ENCODE results near the gene SPPL2C. TPM values are rescaled to one million over a fixed set of nuclear protein-coding genes. Genes with fewer than 3 reads are reported as not detected.

SPPL2C gene
- total RNA-seq, 1 donor from 2014 or later = not detected

DNA sequence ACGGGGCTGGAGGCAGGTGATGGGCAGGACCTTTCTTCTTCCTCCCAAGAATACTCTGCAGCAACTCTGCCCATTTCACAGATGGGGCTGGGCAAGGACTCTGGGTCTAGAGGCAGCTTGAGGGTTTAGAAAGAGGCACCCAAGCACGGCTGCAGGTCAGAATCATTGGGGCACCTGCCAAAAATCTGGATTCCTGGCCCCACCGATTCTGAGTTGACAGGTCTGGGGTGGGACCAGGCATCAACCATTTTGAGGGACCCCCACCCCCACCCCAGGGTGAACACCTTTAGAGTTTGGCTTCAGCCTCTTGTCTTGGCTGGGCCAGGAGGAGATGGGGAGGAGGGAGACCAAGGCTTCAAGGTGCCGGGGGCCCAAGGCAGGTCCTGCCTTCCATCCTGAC lies 5.3 kb downstream of the SPPL2C start:
- intact Hi-C loops (cut with micrococcal nuclease) = no loop called here

DNA sequence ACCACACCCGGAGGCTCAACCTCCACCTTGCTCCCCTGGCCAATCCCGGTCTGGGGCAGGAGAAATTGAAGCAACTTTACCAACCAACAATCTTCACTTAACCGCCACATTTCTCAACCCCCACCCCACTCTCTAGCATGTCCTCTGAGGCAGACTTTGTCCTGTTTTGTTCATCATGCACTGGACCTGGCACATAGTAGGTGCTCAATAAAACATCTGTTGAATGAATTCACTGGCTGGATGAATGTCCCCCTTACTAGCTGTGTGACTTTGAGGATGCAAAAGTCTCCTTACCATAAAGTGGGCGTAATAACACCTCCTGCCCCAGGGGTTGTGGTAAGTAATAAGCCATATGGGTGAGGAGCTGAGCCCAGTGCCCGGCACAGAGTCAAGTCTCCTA lies 5.8 kb downstream of the SPPL2C start:
- intact Hi-C loops (cut with micrococcal nuclease) = no loop called here
- peaks cover 55% of the 10 kb centered on the region for H3K27me3 ChIP-seq (ENCODE audit: low read depth)
- H3K27ac ChIP-seq (replicated peaks) = no peak overlapping the region
- no peak overlapping the region for H3K4me3 ChIP-seq
- TF ChIP-seq, protein P1, sequence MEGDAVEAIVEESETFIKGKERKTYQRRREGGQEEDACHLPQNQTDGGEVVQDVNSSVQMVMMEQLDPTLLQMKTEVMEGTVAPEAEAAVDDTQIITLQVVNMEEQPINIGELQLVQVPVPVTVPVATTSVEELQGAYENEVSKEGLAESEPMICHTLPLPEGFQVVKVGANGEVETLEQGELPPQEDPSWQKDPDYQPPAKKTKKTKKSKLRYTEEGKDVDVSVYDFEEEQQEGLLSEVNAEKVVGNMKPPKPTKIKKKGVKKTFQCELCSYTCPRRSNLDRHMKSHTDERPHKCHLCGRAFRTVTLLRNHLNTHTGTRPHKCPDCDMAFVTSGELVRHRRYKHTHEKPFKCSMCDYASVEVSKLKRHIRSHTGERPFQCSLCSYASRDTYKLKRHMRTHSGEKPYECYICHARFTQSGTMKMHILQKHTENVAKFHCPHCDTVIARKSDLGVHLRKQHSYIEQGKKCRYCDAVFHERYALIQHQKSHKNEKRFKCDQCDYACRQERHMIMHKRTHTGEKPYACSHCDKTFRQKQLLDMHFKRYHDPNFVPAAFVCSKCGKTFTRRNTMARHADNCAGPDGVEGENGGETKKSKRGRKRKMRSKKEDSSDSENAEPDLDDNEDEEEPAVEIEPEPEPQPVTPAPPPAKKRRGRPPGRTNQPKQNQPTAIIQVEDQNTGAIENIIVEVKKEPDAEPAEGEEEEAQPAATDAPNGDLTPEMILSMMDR (IDR thresholded peaks at IDR 0.05; ENCODE audit: borderline replicate concordance) = no peak
- H3K36me3 ChIP-seq = no peaks in the 10 kb centered on the region
- peaks cover 5% of the 10 kb centered on the region for H3K4me1 ChIP-seq
- no peak for DNase-seq
- H3K9me3 ChIP-seq (replicated peaks) = no peaks in the 10 kb centered on the region

More for the DNA sequence above, 5.3 kb downstream of the SPPL2C start:
- no peaks in the 10 kb centered on the region for H3K9me3 ChIP-seq (replicated peaks)
- TF ChIP-seq, protein P1 (IDR thresholded peaks at IDR 0.05; ENCODE audit: borderline replicate concordance) = no peak
- H3K4me3 ChIP-seq = no peak overlapping the region
- peaks cover 54% of the 10 kb centered on the region for H3K27me3 ChIP-seq (ENCODE audit: low read depth)
- H3K4me1 ChIP-seq = peaks cover 5% of the 10 kb centered on the region
- H3K27ac ChIP-seq (replicated peaks) = no peak overlapping the region
- DNase-seq = no peak
- H3K36me3 ChIP-seq = no peaks in the 10 kb centered on the region

DNA sequence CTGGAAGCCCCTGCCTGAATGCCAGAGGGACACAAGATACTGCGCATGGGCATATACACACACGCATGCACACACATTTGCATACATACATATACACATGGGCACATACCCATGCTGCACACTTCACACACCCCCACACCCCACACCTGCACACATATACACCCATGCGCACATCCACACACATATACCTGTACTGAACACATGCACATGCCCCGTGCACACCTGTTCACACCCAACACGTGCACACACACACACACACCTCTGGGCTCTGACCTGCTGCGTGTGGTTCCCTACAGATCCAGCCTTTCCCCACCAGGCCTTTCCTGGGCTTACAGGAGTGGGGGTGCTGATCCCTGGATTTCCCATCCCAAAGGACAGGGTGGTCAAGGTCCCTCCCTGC lies 6.3 kb downstream of the SPPL2C start:
- TF ChIP-seq, protein P1 (IDR thresholded peaks at IDR 0.05; ENCODE audit: borderline replicate concordance) = no peak
- Histone ChIP-seq H3K27me3 (ENCODE audit: low read depth) (peaks cover 54% of the 10 kb centered on the region), H3K9me3 (replicated peaks) (no peaks in the 10 kb centered on the region), H3K27ac (replicated peaks) (no peak overlapping the region), H3K4me3 (no peak overlapping the region), H3K36me3 (no peaks in the 10 kb centered on the region), H3K4me1 (peaks cover 5% of the 10 kb centered on the region)
- intact Hi-C loops (cut with micrococcal nuclease) = no loop called here
- DNase-seq = no peak

DNA sequence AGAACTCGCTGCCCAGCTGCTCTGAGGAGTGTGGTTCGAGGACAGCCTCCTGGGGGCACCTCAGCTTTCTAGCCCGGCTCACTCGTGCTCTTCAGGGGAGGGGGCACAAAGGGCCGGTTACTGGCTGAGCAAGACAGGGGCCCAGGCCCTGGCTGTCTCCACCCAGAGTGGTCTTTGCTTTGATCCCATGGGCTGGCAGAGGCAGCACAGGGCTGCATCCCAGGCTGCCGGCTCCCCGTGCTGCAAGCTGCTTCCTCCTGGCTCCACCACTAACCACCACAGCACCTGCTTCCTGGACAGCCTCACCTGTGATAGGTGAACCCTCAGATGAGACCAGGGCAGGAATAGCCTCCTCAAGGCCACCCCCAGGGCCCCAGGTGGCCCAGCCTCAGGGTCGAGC lies 6.8 kb downstream of the SPPL2C start:
- Histone ChIP-seq H3K27me3 (ENCODE audit: low read depth) (peaks cover 53% of the 10 kb centered on the region), H3K36me3 (no peaks in the 10 kb centered on the region), H3K9me3 (replicated peaks) (no peaks in the 10 kb centered on the region), H3K4me1 (peaks cover 5% of the 10 kb centered on the region), H3K27ac (replicated peaks) (no peak overlapping the region), H3K4me3 (no peak overlapping the region)
- TF ChIP-seq, protein P1 (IDR thresholded peaks at IDR 0.05; ENCODE audit: borderline replicate concordance) = no peak
- no peak for DNase-seq
- intact Hi-C loops (cut with micrococcal nuclease) = no loop called here

DNA sequence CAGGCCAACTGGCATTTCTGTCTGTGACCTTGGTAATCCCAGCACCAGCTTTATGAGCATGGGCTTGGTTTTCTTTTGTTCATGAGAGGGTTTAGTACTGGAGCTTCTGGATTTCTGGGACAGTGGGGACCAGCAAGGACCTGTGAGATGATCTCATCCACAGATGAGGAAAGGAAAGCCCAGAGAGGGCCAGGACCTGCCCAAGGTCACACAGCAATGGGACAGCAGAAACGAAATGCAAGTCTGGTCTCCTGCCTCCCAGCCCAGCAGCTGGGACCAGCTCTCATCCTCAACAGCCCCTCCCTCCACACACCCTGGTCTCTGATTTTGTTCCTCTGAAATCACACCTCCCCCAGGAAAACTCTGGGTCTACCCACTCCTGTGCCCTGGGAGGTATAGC lies 7.2 kb downstream of the SPPL2C start:
- no peaks in the 10 kb centered on the region for H3K9me3 ChIP-seq (replicated peaks)
- H3K4me3 ChIP-seq = no peak overlapping the region
- TF ChIP-seq, protein P1 (IDR thresholded peaks at IDR 0.05; ENCODE audit: borderline replicate concordance) = no peak
- no peak overlapping the region for H3K27ac ChIP-seq (replicated peaks)
- peaks cover 5% of the 10 kb centered on the region for H3K4me1 ChIP-seq
- intact Hi-C loops (cut with micrococcal nuclease) = no loop called here
- DNase-seq = no peak
- H3K36me3 ChIP-seq = no peaks in the 10 kb centered on the region
- peaks cover 56% of the 10 kb centered on the region for H3K27me3 ChIP-seq (ENCODE audit: low read depth)
